ENCODE results near the gene ATP1A2.
"Not testable (repeated sequence)": the region's sequence is repeated elsewhere in the genome, so short reads cannot be mapped to it uniquely, and the experiment has no call there.

The ATP1A2 gene

GRCh38 chr1:160126342-160126741 lies 10.8 kb downstream of the ATP1A2 start:
- DNase-seq, result not testable (repeated sequence)

GRCh38 chr1:160127381-160127780 lies 11.8 kb downstream of the ATP1A2 start:
- no peak for DNase-seq

GRCh38 chr1:160127865-160128523 lies 12.4 kb downstream of the ATP1A2 start:
- DNase-seq, result no peak

- DNase-seq, result no peak
Measured at GRCh38 chr1:160128636-160129035, 13.1 kb downstream of the ATP1A2 start.

- DNase-seq, result no peak
Measured at GRCh38 chr1:160129046-160129445, 13.5 kb downstream of the ATP1A2 start.

- no peak for DNase-seq
Measured at GRCh38 chr1:160129558-160129957, 14.0 kb downstream of the ATP1A2 start.

GRCh38 chr1:160129966-160130365 lies 14.4 kb downstream of the ATP1A2 start:
- no peak for DNase-seq

GRCh38 chr1:160130486-160130885 lies 14.9 kb downstream of the ATP1A2 start:
- DNase-seq, result no peak

- no peak for DNase-seq
Measured at GRCh38 chr1:160130939-160131338, 15.4 kb downstream of the ATP1A2 start.

- no peak for DNase-seq
Measured at GRCh38 chr1:160131803-160132565, 16.4 kb downstream of the ATP1A2 start.

- no peak for DNase-seq
Measured at GRCh38 chr1:160133990-160134770, 18.6 kb downstream of the ATP1A2 start.

GRCh38 chr1:160134791-160135572 lies 19.4 kb downstream of the ATP1A2 start:
- DNase-seq, result no peak

GRCh38 chr1:160136121-160136925 lies 20.8 kb downstream of the ATP1A2 start:
- no peak for DNase-seq

GRCh38 chr1:160136926-160137200 lies 21.3 kb downstream of the ATP1A2 start:
- DNase-seq, result no peak

- DNase-seq, result peak; percentile 66
Measured at GRCh38 chr1:160137216-160137862, 21.8 kb downstream of the ATP1A2 start.

GRCh38 chr1:160139840-160140239 lies 24.3 kb downstream of the ATP1A2 start:
- no peak for DNase-seq

- DNase-seq, result no peak
Measured at GRCh38 chr1:160143695-160144094, 28.1 kb downstream of the ATP1A2 start.

- DNase-seq, result peak; percentile 21
Measured at GRCh38 chr1:160144921-160145320, 29.4 kb downstream of the ATP1A2 start.

GRCh38 chr1:160146107-160146506 lies 30.5 kb downstream of the ATP1A2 start:
- no peak for DNase-seq

GRCh38 chr1:160148121-160148520 lies 32.6 kb downstream of the ATP1A2 start:
- DNase-seq, result no peak

- no peak for DNase-seq
Measured at GRCh38 chr1:160149233-160149632, 33.7 kb downstream of the ATP1A2 start.

GRCh38 chr1:160149716-160150115 lies 34.2 kb downstream of the ATP1A2 start:
- DNase-seq, result no peak
